ENCODE results near the gene MARK1.
"Not testable (repeated sequence)": the region's sequence is repeated elsewhere in the genome, so short reads cannot be mapped to it uniquely, and the experiment has no call there.

Gene MARK1

DNA sequence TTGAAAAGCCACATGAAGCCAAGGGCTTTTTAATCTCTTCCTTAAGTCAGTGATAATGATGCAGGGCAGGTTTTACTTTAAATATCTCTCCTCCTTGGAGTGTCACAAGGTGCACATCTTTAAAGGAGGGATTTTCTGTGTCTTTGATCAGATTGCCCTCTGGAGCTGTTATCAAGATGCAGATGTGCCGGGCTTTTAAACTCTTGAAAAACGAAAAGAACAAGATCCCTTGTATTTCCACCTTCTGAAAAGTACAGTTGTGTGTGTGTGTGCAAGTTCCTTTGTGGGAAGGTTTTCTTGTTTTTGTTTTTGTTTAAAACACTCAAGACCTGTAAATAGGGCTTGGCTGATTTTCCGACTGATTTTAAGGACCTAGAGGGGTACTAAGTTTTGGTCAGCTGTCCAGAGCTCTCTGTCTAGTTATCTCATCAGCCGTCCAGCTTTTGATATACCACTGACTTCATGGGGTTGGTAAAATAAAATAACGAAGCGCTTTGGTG is 1.6 kb downstream of the MARK1 start:
- no peak for DNase-seq

- DNase-seq, result no peak
Measured at GRCh38 chr1:220533504-220534109, 5.7 kb downstream of the MARK1 start.

DNA sequence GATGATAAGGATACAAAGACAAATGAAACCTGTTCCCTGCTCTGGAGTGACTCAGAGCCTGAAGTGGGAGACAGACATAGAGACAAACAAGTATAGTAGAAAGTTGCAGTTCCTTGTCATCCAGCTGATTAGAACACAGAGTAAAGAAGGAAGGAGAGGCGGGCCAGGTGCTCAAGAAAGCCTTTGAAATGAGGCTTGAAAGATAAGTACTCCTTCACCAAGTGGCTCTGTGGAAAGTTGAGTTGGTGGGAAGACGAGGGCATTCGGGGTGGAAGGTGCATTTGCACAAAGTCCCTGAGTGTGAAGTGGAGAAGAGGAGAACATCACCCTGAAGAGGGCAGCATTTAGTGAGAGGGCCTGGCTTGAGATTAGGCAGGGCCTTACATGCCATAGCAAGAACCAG is 17.0 kb downstream of the MARK1 start:
- DNase-seq, result no peak

GRCh38 chr1:220550811-220551399 is 23.0 kb downstream of the MARK1 start:
- no peak for DNase-seq

GRCh38 chr1:220551718-220552117 is 23.8 kb downstream of the MARK1 start:
- no peak for DNase-seq

DNA sequence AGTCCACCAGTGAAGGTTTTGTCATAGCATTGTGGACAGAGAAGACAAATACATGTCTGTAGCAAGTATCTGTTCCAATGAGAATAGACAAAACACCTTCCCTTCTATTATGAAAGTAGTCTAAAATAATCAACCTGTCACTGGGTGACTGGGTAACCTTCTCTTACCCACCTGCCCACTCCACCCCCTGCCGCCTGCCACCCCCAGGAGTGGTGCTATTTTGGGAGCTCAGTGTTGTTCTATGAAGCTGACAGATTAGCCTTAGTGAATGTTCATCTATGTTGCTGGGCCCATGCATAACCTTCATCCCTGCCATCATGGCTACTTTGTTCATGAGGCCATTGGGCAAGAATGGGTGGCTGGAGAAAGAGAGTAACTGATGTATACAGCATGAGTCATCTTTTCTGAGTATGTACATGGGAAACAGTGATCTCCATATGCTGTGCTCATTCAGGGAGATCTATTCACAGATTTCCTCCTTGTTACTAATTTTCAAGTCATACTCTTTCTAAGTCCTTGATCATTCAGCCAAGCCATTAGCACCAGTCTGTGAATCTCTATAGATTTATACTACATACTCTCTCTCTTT is 24.8 kb downstream of the MARK1 start:
- DNase-seq, result no peak

- no peak for DNase-seq
Measured at GRCh38 chr1:220556641-220557040, 28.7 kb downstream of the MARK1 start.

DNA sequence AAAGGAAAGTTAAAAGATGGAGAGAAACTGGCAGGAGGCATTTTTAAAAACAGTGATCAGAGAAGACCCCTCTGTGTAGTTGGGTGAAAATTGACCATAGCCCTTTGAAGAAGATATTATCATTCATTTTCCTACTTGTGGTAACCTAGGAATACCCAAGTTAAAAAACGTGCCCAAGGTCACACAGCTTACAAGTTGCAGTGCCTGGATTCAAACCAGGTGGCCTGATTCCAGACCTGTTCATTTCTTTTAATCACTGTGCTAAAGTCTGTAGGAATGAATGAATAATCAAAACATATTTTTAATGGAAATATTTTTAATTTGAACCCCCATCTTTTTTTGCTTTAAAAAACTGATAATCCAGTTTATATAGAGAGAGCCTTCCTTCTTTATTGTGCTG is 35.6 kb downstream of the MARK1 start:
- no peak for DNase-seq

GRCh38 chr1:220564216-220564615 is 36.3 kb downstream of the MARK1 start:
- DNase-seq, result no peak

DNA sequence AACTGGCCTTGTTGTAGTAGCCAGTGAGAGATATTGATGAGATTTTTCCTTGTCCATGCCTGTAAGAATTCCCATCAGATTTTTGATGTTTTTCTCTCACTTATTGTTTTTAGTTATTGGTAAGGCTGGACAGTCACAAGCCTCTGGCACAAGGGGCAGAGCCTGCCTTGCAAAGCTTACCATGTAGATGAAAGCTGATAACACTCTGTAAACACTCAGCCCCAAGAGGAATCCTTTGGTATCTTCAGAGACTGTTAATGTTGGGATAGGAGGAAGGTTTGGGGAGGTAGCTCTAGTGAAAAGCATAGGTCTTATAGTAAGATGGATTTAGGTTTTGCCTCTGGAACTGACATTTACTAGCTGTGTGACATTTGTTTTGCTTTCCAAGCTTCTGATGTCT is 37.7 kb downstream of the MARK1 start:
- no peak for DNase-seq

GRCh38 chr1:220566869-220567268 is 38.9 kb downstream of the MARK1 start:
- no peak for DNase-seq

DNA sequence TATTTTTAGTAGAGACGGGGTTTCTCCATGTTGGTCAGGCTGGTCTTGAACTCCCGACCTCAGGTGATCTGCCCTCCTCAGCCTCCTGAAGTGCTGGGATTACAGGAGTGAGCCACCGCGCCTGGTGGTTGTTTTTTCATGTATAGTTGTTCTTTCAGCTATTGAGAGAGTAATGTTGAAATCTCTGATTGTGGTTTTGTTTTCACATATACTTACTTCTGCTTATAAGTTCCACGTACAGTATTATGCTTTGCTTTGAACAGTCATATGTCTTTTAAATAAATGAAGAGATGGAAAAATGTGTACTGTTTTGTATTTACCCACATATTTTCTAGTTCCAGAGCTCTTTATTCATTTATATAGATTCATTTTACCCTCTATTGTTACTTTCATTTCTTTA is 44.5 kb downstream of the MARK1 start:
- DNase-seq, result peak; percentile 54

DNA sequence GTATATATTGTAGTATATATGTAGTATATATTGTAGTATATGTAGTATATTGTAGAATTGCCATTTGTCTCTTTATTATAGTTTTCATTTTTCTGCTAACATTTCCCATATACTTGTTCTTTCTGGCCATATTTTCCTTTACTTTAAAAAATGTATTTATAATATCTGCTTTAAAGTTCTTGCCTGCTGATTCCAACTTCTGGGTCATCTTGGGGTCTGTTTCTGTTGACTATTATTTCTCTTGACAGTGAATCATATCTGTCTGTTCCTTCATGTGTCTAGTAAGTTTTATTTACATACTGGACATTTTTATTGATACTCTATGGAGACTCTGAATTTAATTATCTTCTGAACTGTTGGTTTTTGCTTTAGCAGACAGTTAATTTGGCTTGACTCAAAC is 45.9 kb downstream of the MARK1 start:
- DNase-seq, result no peak

DNA sequence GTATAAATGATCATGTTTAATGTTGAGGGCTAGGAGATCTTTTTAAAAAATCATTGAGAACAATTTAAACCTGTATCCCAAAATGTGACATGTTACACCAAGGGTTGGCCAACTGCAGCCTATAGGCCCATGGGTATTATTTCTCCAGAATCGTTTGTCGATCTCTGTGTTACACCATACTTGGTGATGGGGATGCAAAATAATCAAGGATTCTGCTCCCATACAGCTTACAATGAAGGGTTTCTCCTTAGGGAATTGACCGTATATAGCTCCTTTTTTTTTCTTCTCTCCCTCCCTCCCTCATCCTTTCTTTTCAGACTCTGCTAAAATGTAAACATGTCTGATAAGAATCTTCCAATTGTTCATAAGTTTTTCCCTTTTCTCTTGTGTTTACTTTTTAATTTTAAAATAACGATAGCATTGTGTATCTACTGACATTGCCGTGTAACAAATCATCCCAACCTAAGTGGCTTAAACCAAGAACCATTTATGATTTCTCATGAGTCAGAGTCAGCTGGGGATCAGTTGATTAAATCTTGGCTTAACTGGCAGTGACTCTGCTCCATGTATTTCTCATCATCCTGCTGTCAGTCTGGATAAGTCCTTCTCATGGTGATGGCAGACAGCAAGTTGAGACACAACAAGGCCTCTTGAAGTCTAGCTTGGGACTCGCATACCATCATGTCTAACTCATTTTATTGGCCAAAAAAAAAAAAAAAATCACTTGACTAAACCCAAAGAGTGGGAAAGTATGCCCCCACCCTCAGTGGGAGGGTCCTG is 48.0 kb downstream of the MARK1 start:
- no peak for DNase-seq

DNA sequence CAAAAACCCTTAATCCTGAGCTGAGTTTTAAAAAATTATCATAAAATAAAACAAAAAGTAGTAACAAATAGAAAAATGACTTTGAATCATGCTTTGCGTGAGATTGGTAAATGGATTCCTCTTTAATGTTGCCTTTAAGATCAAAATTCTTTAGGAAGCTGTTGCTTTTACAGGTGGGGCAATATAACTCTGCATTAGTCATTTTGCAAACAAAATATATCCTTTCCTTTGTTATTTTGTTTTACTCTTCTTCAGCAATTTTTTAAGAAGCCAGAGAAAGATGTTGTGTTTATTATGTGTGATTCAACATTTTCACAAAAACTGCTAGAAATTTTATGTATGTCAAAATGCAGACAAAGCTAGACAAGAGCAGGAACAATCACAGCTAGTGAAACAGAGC is 50.0 kb downstream of the MARK1 start:
- no peak for DNase-seq

DNA sequence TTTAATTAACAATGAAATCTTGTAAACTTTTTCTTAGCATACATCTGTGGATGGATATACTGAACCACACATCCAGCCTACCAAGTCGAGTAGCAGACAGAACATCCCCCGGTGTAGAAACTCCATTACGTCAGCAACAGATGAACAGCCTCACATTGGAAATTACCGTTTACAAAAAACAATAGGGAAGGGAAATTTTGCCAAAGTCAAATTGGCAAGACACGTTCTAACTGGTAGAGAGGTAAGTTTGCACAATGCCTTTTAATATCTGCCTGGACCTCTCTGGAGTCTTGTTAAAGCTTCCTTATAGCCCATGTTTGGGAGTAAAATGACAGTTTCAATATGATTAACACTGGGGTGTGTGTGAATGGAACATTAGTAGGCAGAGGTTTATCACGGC is 51.4 kb downstream of the MARK1 start:
- no peak for DNase-seq

- DNase-seq, result no peak
Measured at GRCh38 chr1:220592714-220593113, 64.8 kb downstream of the MARK1 start.

- DNase-seq, result no peak
Measured at GRCh38 chr1:220594356-220594755, 66.4 kb downstream of the MARK1 start.

DNA sequence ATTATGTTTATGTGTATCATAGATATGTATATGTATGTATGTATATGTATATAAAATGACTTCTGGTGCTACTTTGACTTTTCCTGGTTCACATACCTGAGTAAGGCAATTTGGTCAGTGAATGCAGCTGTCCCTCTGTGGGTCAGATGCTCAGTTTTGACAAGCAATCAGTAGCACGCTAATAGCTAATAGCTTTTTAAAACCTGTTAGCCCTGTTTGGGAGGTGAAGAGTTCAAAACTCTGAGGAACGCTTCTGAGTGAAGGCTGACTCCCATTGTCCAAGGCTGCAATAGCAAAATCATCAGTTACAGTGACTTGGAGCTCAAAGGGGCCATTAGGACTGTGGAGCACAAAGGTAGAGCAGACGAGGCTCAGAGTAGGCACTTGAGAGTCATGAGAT is 67.2 kb downstream of the MARK1 start:
- DNase-seq, result no peak

GRCh38 chr1:220604926-220605325 is 77.0 kb downstream of the MARK1 start:
- no peak for DNase-seq

DNA sequence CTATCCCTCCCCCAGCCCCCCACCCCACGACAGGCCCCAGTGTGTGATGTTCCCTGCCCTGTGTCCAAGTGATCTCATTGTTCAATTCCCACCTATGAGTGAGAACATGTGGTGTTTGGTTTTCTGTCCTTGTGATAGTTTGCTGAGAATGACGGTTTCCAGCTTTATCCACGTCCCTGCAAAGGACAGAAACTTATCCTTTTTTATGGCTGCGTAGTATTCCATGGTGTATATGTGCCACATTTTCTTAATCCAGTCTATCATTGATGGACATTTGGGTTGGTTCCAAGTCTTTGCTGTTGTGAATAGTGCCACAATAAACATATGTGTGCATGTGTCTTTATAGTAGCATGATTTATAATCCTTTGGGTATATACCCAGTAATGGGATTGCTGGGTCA is 77.7 kb downstream of the MARK1 start:
- not testable (repeated sequence) for DNase-seq

DNA sequence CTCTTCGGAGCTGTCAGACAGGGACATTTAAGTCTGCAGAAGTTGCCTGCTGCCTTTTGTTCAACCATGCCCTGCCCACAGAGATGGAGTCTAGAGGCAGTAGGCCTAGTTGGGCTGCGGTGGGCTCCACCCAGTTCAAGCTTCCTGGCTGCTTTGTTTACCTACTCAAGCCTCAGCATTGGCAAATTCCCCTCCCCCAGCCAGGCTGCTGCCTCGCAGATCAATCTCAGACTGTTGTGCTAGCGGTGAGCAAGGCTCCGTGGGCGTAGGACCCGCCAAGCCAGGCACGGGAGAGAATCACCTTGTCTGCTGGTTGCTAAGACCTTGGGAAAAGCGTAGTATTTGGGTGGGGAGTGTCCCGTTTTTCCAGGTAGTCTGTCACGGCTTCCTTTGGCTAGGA is 83.2 kb downstream of the MARK1 start:
- not testable (repeated sequence) for DNase-seq

DNA sequence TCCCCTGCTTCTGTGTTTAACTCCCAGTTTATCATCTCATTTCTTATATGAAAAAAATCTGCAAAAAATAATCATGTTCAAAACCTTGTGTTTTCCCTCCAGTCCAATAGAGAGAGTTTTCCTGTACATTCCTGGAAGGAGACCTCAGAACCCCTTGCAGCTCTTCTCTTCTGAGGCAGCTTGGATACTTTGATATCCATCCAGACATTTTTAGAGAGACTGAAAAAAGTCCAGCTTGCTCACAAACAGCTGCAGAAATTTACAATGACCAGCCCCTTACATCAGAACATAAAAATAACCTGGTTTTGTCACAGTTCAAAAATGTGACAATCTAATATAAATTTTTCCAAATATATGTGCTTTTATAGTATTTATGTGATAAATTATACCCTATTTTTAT is 88.9 kb downstream of the MARK1 start:
- DNase-seq, result no peak

- no peak for DNase-seq
Measured at GRCh38 chr1:220628431-220628830, 100.5 kb downstream of the MARK1 start.

All from inflammatory macrophage treated with lipopolysaccharide for 4 hours (primary cell).